GF-D8 (cell line): Measurements from ENCODE around the gene RTF2.
"Not testable (repeated sequence)": the region's sequence is repeated elsewhere in the genome, so short reads cannot be mapped to it uniquely, and the experiment has no call there.

Experiments used
- DNase-seq: peaks from one replicate; lab custom pipeline; 2025; lab: John Stamatoyannopoulos, UW

RTF2 gene

DNA sequence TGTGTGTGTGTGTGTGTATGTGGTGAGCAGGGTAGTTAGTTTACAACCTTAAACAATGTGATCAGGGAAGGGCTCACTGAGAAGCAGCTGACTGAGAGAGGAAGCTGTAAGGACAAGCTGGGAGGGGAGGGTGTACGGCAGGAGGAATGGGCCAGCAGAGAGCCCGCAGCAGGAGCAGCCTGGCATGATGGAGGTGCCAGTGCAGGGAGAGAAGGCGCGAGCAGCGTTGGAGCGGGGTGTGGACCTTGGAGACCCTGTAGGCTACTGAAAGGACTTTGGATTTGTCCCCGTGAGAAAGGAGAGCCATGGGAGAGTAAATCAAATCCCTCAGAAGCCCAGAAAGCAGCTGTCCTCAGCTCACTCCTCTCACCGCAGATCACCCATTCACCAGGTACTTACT is 83.1 kb downstream of the RTF2 start:
- DNase-seq: no peak

DNA sequence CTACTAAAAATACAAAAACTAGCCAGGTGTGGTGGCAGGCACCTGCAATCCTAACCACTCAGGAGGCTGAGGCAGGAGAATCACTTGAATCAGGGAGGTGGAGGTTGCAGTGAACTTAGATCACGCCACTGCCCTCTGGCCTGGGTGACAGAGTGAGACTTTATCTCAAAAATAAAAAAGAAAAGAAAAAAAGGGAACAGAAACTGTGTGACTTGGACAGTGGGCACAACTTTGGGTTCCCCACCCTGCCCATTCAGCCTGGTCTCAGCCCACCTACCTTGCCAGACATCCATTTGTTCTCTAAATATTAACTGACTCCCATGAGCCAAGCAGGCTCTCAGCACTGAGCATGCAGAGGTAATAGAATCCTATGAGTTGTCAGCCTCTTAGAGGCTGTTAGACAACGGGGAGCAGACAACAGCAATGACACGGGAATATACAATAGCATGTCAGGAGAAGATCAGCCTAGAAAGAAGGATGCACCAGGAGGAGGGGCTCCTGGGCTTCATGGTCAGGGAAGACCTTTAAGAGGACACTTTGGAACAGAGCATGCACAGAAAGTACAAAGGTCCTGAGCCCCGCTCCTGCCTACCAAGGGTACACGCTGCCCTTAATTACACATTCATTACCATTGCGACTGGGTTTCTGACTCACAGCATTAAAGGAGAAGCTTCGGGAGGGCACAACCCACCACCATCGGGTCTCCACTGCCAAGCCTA is 84.6 kb downstream of the RTF2 start:
- DNase-seq: no peak

DNA sequence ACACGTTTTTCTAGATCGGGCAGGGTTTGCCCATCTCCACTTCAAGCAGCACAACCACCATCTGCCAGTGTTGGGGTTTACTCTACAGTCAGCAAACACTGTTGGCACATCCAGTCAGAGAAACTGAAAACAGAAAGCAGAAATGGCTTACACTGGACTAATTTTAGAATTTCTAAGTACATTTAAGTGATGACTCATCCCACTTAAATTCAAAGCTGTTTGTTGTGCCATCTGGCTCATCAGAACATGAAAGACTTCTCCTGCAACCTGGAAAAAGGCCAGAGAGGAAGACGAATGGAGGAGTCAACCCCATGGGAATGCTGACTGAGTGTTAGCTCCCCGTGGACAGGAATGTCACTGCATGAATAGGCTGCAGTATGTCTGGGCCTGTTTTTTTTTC is 86.4 kb downstream of the RTF2 start:
- no peak for DNase-seq

DNA sequence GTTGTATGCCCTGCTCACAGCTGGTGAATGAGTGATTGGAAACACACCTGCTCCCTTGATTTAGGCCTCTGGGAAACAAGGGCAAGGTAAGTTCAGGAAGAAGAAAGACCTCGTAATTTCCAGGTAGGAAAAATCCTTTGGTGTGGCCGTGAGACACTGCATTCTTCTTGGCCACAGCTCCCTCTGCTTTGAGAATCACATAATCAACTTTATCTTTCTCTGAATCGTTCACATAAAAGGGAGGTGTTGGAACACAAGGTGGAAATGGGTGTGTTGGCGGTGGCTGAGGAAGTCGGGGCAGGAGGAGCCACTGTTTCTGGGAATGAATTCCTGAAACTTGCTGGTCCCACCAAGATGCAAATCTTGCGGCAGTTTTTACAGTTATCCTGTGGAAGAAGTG is 90.5 kb downstream of the RTF2 start:
- no peak for DNase-seq

DNA sequence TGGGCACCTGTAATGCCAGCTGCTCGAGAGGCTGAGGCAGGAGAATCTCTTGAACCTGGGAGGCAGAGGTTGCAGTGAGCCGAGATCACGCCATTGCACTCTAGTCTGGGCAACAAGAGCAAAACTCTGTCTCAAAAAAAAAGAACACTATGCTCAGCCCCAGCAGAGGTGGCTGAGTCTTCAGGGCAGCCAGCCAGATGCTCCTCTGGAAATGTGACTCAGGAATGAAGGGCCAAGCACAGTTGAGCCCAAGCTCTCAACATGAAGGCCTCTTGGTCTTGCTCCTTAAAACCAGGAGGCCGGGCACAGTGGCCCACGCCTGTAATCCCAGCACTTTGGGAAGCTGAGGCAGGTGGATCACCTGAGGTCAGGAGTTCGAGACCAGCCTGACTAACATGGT is 96.1 kb downstream of the RTF2 start:
- not testable (repeated sequence) for DNase-seq

DNA sequence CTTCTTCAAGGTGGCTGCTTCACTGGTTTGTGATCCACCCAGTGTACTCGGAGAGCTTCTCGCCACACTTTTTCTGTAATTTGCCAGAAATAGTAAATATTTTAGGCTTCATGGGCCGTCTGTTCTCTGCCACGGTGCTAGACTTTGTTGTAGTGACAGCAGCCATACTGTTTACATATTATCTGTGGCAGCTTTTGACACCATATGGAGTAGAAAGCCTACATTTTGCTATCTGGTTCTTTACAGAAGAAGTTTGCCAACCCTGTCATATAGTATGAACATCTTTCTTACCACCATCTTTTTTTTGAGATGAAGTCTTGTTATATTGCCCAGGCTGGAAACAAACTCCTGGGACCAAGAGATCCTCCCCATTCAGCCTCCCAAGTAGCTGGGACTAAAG is 97.1 kb downstream of the RTF2 start:
- DNase-seq: no peak

DNA sequence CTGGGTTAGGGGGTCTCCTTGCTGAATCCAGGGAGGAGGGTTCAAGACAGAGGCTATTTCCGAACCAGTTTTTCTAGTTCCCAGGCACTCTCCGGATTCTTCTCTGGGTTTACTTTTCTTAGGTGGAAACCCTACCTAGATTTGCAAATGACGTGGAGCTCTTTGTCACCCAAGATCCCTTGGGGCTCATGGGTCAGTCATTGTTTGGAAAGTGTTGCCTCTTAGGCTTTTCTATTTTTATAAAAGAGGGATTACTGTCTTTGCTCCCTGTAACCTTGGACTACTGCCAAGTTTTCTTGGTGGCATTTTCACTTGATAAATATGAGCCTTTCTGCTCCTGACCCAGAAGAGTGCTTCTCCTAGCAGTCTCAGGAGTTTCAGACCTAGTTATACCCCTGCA is 98.2 kb downstream of the RTF2 start:
- no peak for DNase-seq
